ENCODE data around the gene PLCZ1.

Gene PLCZ1

GRCh38 chr12:18684430-18684829 is 53.4 kb downstream of the PLCZ1 start:
- no peaks in the 10 kb centered on the region for H3K36me3 ChIP-seq (ENCODE audit: control insufficient read depth, low read length)
- H3K27me3 ChIP-seq (ENCODE audit: control insufficient read depth, low read length), result no peaks in the 10 kb centered on the region
- no peak overlapping the region for H3K4me2 ChIP-seq (ENCODE audit: low read length)
- H3K4me3 ChIP-seq (ENCODE audit: low read length), result no peak overlapping the region
- H3K4me1 ChIP-seq (ENCODE audit: control insufficient read depth, low read length), result no peaks in the 10 kb centered on the region
- TF ChIP-seq EZH2phosphoT487 (IDR thresholded peaks at IDR 0.05; ENCODE audit: borderline replicate concordance, low read length), result no peak
- TF ChIP-seq, protein P1, sequence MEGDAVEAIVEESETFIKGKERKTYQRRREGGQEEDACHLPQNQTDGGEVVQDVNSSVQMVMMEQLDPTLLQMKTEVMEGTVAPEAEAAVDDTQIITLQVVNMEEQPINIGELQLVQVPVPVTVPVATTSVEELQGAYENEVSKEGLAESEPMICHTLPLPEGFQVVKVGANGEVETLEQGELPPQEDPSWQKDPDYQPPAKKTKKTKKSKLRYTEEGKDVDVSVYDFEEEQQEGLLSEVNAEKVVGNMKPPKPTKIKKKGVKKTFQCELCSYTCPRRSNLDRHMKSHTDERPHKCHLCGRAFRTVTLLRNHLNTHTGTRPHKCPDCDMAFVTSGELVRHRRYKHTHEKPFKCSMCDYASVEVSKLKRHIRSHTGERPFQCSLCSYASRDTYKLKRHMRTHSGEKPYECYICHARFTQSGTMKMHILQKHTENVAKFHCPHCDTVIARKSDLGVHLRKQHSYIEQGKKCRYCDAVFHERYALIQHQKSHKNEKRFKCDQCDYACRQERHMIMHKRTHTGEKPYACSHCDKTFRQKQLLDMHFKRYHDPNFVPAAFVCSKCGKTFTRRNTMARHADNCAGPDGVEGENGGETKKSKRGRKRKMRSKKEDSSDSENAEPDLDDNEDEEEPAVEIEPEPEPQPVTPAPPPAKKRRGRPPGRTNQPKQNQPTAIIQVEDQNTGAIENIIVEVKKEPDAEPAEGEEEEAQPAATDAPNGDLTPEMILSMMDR (IDR thresholded peaks at IDR 0.05; ENCODE audit: low read depth, low read length, poor library complexity, severe bottlenecking), result no peak
- H3K27ac ChIP-seq (ENCODE audit: low read depth, low read length), result no peak overlapping the region
- H3K9me2 ChIP-seq (replicated peaks; ENCODE audit: control insufficient read depth, low read length), result no peaks in the 10 kb centered on the region
- H4K20me1 ChIP-seq (ENCODE audit: control insufficient read depth, insufficient read depth, low read depth, low read length), result no peaks in the 10 kb centered on the region
- H3K9me3 ChIP-seq (ENCODE audit: control insufficient read depth, insufficient read depth, low read length), result no peaks in the 10 kb centered on the region
- H3F3A ChIP-seq (ENCODE audit: control insufficient read depth, insufficient read depth), result no peaks in the 10 kb centered on the region
- no peaks in the 10 kb centered on the region for H3K79me2 ChIP-seq (ENCODE audit: control insufficient read depth, low read length)

DNA sequence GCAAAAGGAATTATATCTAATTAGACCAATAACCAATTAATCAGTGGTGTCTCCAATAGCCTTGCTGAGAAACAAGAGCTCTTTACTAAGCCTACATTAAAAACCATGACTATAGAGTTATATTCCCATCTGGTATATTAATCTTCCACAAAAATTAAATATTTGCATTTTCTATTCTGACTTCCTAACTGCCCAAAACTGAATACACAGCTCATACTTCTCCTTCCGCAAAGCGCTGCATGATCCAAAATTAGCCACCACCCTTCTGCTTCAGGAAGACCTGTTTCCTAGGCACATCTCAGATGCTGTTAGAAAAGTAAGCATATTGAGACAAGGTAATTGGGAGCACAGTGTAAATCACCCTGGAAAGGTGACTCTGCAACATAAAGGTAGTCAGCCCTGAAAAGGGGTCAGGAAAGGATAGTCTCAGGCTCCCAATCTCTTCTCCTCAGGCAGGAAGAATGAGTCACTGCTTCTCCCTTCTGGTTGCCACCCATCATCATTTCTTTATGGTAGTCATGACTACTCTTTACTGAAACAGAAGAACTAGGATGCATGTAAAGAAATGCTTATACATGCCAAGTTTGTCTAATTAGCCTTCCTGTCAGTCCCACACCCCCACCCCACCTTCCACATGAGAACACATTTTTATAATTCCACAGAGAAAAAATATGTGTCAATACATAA is 54.3 kb downstream of the PLCZ1 start:
- no peaks in the 10 kb centered on the region for H3K4me1 ChIP-seq (ENCODE audit: control insufficient read depth, low read length)
- no peaks in the 10 kb centered on the region for H3K79me2 ChIP-seq (ENCODE audit: control insufficient read depth, low read length)
- no peak overlapping the region for H3K27ac ChIP-seq (ENCODE audit: low read depth, low read length)
- H3K4me2 ChIP-seq (ENCODE audit: low read length), result no peak overlapping the region
- H3K9me3 ChIP-seq (ENCODE audit: control insufficient read depth, insufficient read depth, low read length), result no peaks in the 10 kb centered on the region
- no peaks in the 10 kb centered on the region for H3K9me2 ChIP-seq (replicated peaks; ENCODE audit: control insufficient read depth, low read length)
- no peaks in the 10 kb centered on the region for H3F3A ChIP-seq (ENCODE audit: control insufficient read depth, insufficient read depth)
- no peaks in the 10 kb centered on the region for H4K20me1 ChIP-seq (ENCODE audit: control insufficient read depth, insufficient read depth, low read depth, low read length)
- no peak overlapping the region for H3K4me3 ChIP-seq (ENCODE audit: low read length)
- H3K27me3 ChIP-seq (ENCODE audit: control insufficient read depth, low read length), result no peaks in the 10 kb centered on the region
- no peak for TF ChIP-seq EZH2phosphoT487 (IDR thresholded peaks at IDR 0.05; ENCODE audit: borderline replicate concordance, low read length)
- TF ChIP-seq, protein P1 (IDR thresholded peaks at IDR 0.05; ENCODE audit: low read depth, low read length, poor library complexity, severe bottlenecking), result no peak
- no peaks in the 10 kb centered on the region for H3K36me3 ChIP-seq (ENCODE audit: control insufficient read depth, low read length)

GRCh38 chr12:18681818-18682217 is 56.0 kb downstream of the PLCZ1 start:
- Histone ChIP-seq H3K4me1 (ENCODE audit: control insufficient read depth, low read length) (no peaks in the 10 kb centered on the region), H4K20me1 (ENCODE audit: control insufficient read depth, insufficient read depth, low read depth, low read length) (no peaks in the 10 kb centered on the region), H3K9me2 (replicated peaks; ENCODE audit: control insufficient read depth, low read length) (no peaks in the 10 kb centered on the region; the same call in 1 of the 2 replicates), H3K9me3 (ENCODE audit: control insufficient read depth, insufficient read depth, low read length) (no peaks in the 10 kb centered on the region), H3K27me3 (ENCODE audit: control insufficient read depth, low read length) (no peaks in the 10 kb centered on the region), H3F3A (ENCODE audit: control insufficient read depth, insufficient read depth) (no peaks in the 10 kb centered on the region), H3K4me3 (ENCODE audit: low read length) (no peak overlapping the region), H3K79me2 (ENCODE audit: control insufficient read depth, low read length) (no peaks in the 10 kb centered on the region), H3K4me2 (ENCODE audit: low read length) (no peak overlapping the region), H3K27ac (ENCODE audit: low read depth, low read length) (no peak overlapping the region), H3K36me3 (ENCODE audit: control insufficient read depth, low read length) (no peaks in the 10 kb centered on the region)
- TF ChIP-seq EZH2phosphoT487 (IDR thresholded peaks at IDR 0.05; ENCODE audit: borderline replicate concordance, low read length), result no peak
- TF ChIP-seq, protein P1 (IDR thresholded peaks at IDR 0.05; ENCODE audit: low read depth, low read length, poor library complexity, severe bottlenecking), result no peak
